Measurements from ENCODE around the gene SLC25A15.
A peak's percentile ranks its signal among the peaks of the same experiment; 100 is the strongest.
"Not testable (repeated sequence)": the region's sequence is repeated elsewhere in the genome, so short reads cannot be mapped to it uniquely, and the experiment has no call there.

The SLC25A15 gene

DNA sequence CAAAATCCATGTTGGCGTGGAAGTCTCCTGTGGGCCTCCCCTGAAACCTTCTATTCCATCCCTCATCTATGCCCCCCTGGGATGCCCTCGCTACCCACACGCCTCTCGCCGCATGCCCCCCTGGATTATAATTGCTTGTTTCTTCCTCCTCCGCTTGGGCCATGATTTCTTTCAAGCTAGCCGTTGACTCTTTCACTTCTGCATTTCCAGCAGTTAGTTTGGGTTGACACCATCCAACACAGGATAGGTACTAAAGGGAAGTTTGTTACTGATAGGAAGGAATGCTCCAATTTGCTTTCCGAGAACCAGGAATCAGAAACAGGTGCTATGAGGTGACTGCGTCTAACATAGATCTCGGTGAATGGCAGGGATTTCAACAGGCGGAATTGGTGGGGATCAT, 7.7 kb upstream of the SLC25A15 start:
- DNase-seq: peak; percentile 42 to 73 (median 60)

DNA sequence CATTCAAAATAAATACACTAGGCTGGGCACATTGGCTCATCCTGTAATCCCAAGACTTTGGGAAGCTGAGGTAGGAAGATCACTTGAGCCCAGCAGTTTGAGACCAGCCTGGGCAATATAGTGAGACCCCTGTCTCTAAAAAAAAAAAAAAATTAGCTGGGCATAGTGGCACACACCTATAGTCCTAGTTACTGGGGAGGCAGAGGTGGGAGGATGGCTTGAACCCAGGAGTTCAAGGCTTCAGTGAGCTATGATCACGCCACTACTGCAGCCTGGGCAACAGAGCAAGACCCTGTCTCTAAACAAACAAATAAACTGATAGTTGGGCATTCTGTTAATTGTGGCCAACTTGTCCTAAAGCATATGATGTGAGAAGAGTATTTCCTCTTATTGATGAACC, 6.4 kb upstream of the SLC25A15 start:
- DNase-seq: not testable (repeated sequence)

DNA sequence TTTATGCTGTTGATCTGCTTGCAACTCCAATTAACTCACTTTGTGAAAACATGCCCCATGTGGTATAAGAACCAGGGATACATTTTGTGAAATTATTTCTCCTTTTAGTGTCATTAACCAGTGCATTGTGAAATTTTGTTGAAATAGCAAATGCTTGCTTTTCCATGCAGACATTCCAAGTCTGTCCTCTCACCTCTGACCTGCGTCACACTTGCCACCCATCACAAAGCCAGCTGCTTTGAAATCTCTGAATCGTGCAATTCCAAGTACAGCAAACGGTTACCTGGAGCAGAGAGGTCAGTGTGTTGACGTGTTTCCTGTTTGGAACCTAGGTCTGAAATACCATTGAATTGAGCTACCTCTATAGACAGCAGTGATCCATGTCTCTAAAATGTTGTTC, 4.9 kb upstream of the SLC25A15 start:
- DNase-seq: no peak

DNA sequence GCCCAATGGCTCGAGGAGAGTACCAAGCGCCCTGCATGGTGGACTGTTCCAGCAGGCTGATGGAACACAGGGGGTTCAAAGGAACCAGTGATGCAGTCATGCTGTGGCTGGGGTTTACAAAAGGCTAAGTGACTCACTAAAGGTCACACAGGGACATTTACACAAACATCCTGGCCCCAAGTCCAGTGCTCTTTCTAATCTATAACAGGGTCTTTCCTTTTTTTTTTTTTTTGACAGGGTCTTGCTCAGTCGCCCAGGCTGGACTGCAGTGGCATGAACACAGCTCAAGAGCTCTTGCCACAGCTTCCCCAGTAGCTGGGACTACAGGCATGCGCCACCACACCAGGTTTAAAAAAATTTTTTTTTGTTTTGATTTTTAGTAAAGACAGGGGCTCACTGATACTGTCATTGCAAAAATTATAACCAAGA, 2.8 kb upstream of the SLC25A15 start:
- peak; percentile 21 to 61 (median 52) for DNase-seq

DNA sequence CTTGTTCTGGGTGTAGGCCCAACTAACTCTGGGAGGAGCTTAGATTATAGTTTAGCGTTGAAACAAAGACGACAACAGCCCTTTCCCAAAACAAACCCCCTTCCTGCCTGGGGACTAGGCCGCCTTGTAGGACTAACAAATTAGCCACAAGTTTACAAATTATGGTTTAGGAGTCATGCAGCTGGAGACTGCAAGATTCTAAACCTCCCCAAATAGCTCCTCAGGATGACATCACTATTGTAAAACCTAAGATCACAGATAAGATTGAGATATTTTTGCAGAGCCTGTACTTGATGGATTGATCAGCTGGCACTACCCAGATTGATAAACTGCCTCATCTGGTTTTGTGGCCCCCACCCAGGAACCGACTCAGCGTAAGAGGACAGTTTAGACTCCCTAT, 2.3 kb upstream of the SLC25A15 start:
- DNase-seq: peak in 1 of 4 experiments; percentile 17

DNA sequence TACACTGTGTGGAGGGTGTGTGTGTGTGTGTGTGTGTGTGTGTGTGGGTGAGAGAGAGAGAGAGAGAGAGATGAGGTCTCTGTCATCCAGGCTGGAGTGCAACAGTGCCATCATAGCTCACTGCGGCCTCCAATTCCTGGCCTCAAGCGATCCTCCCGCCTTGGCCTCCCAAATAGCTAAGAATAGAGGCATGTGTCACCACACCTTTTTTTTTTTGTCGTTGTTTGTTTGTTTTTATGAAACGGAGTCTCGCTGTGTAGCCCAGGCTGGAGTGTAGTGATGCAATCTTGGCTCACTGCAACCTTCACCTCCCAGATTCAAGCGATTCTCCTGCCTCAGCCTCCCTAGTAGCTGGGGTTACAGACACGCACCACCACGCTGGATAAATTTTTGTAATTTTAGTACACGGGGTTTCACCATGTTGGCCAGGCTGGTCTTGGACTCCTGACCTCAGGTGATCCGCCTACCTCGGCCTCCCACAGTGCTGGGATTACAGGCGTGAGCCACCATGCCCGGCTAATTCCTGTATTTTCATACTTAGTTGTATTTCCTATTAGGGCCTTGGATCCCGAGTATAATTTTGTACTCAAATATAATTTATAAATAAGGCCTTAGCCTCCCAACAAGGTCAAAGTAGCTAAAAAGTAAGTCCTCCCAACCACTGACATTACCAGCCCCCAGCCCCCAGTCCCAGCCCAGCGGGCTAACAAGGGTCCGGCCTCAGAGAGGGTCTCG, 704 bp upstream of the SLC25A15 start:
- DNase-seq: not testable (repeated sequence)

DNA sequence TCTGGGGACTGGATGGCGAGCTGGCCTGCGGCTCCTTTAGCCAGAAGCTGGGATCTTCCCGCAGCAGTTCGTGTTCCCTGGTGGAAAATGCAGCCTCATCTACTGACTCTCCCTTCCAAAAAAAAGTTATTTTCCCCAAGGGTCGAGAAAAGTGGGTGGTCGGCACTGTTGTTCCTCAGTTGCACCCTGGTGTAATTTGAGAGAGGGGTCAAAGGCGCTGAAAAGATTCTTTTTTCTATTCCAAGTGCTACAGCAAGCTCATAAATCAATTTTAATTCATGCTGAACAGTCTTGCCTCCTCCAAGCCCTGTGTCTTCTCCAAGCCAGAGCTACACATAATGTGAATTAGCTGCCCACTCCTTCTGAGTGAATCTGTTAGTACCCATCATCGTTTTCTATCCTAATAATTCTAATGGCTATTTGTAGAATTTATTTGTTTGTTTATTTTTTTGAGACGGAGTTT, 774 bp downstream of the SLC25A15 start:
- DNase-seq: no peak

DNA sequence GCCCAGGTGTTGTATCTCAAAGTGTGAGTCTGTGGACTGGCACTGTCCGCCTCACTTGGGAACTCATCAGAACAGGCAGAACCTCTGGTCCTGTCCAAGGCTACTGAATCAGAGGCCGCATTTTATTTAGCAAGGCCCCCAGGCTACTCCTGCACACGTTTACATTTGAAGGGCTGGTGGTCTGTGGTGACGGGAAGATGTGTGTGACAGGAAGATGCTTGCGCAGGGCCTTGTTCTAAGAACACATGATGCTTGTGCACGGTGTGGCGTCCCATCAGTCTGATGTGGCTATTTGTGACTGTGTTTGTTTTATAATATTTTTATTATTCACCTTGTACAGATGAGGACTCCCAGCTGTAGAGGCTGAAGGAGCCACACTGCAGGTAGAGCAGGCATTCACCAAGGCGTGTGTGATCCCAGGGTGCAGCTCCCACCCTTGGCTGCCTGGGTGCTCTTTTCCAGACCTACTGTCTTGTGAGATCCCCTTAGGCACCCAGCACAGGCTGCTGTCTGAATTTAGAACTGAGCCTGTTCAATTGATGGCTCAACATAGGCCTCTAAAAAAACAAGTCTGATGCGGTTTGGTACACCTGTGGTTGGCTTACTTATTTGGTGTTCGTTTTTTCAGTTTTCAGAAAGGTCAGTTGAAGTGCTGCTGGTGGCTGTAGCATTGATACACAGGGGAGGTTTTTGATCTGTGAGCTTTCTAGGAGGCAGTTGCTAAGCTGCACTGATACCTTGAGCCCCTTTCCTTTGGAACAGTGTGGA, 3.1 kb downstream of the SLC25A15 start:
- no peak for DNase-seq

DNA sequence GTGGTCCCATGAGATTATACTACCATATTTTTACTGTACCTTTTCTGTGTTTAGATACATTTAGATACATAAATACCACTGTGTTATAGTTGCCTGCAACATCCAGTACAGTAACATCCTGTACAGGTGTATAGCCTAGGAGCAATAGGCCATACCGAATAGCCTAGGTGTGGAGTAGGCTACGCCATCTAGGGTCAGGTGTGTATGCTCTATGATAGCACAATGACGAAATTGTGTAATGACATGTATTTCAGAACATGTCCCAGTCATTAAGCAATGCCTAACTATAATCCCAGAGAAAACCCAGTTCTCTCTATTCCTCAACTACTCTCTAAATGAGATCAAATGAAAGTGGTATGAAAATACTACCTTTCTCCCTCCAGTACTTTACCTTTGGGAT, 3.9 kb downstream of the SLC25A15 start:
- DNase-seq: no peak

DNA sequence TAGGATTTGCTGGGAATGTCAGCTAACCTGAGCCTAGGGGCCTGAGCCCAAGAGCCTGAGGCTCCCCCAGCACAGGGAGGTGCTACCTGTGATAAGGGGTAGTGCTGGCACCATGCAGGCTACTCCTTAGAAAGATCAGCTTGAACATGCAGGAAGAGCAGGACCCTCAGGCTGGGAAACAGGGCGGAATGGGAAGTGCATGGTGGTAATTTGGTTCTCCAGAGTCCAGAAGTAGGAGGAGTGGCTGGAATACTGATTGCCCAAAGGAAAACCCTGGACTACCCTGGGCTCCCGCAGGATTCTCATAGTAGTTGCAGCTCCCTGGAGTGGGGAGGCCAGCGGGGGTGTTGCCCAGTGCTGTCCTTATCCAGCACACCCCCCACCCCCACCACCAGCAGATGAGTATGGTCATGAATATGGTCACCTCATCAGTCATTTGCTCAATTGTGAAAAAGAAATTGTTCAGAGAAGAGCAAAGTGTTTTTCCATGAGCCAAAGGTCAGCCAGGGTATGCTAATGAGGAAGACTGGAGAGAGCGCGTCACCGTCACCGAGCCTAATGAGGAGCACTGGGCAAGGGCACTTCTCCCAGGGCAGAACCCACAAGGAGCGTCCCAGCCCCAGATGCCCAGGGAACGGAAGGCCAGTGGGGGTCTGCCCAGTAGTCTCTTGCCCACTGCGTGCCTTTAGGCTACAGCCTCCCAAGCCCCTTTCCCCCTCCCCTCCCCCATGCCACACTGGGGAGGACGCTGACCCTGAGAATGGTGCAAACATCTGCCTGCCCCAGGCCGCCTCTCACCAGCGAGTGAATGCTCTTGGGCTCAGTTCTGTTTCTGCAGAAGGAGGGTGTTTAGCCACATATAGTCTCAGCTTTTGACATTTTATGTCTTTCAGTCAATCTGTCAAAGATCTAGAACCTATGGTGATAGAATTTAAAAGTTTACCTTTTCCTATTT, 5.3 kb downstream of the SLC25A15 start:
- no peak for DNase-seq

DNA sequence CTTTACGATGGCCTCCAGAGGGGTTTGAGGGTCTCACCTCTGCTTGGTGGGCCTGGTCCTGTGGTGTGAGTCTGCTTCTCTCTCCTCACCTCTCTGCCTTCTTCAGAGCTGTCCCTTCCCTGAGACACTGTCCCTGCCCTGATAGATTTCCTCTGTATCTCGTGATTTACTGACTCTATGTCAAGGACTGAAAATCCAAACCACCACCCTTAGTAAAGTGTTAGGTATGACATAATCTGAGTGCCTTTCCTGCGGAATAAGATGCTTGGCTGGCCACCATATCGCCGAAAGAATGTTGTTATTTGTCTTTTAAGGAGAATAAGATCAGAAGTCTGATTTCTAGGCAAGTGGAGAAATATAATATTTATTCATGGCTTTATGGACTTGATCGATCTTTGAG, 7.2 kb downstream of the SLC25A15 start:
- DNase-seq: no peak

DNA sequence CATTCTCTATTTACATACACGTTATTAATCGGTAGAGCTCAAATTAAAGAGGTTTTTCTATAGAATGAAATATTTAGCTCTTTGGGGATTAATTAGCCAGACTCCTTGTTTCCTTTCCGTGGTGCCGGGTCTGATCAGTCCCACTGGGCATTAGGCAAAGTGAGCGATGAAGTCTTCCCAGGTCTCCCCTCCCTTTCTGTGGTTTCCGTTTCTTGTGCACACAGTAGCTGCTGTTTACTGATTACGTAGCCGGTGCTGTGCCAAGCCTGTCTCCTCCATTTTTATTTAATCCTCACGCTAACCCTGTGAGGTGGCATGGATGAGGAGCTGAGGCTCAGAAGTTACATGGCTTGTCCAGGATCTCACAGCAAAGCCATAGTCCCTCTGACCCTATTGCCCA, 9.0 kb downstream of the SLC25A15 start:
- DNase-seq: peak in 1 of 4 experiments; percentile 12

DNA sequence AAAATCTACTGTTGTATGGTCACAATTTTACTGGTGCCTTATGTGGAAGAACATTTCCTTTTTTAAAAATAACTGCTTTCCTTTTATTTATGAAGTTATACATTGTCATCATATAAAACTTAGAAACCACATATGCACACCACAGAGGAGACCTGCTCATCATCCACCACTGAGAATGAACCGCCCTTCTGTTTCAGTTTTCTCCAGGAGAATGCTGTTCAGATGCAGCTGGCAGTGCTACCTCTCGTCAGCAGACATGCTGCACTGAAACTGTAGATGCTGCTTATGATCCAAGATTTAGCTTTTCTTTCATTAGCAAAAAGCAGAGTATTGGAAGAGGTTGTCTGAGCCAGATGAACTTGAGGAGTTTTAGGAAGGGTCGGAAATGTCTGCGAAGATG, 10.1 kb downstream of the SLC25A15 start:
- no peak for DNase-seq

DNA sequence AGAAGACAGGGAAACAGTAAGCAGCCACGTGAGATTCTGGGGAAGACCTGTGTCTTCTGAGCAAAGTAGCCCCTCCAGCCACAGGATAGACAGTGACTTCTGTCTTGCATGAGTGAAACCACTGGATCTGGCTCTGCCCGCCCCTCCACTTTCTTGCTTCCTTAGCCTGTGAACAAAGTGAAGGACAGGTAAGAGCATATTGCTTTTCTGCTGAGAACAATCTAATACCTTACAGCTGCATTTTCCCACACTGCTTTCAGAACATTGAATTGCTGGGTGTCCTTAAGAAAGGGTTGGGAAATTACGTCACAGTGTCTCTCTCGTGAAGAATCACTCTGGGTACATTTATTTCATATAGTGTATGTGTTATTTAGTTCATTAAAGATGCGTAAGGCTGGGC, 11.1 kb downstream of the SLC25A15 start:
- no peak for DNase-seq

DNA sequence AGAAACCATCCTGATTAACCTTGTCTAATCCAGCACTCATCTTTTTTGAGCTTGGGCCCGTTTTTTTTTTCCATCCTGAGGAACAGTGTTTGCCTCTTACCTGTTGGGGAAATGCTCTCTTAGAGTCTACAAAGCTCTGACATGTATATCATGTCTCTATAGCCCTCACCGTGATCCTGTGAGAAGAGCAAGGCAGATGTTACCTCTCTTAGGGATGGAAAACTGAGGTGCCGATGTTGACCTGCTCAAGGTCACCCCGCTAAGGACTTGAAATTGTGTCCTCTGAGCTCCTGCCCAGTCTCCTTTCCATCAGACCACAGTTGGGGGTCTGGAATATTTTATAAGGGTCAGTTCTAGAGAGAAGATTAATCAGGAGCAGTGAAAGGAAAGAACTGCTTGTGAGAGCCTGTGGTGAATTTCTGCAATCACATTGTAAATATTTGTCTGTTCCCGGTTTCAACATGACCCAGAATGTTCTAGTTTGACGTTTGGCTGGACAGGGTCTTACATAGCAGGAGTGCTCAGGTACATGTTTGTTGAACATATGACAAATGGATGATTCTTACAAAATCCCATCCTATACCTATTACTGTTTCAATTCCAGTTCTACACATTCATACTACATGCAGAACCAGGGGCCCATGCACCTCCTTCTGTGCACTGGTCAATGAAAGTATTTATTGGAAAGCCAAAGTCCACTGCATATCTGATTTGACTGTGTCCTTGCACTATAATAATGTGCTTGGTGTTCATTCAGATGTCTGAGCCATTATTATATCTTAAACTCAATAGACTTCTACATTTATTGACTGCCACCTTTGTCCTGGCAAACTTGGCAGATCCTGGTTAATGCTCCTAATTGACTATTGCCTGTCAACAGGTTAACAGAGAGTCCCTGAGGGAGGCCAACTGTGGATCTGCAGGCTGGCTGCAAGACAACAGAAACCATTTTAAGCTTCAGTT, 12.1 kb downstream of the SLC25A15 start:
- no peak for DNase-seq

DNA sequence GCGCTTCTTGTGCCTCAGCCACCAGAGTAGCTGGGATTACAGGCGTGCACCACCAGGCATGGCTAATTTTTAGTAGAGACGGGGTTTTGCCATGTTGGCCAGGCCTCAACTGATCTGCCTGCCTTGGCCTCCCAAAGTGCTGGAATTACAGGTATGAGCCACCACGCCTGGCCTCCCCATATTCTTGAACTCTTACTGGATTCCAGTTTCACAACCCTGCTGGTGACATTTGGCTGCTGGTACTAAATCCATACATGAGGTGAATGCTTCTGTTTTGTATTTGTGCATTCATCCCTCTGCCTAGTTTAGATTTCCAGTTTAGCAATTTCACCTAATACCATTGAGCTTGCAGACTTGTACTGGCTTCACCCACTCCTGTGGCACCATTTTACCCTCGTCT, 13.9 kb downstream of the SLC25A15 start:
- no peak for DNase-seq

DNA sequence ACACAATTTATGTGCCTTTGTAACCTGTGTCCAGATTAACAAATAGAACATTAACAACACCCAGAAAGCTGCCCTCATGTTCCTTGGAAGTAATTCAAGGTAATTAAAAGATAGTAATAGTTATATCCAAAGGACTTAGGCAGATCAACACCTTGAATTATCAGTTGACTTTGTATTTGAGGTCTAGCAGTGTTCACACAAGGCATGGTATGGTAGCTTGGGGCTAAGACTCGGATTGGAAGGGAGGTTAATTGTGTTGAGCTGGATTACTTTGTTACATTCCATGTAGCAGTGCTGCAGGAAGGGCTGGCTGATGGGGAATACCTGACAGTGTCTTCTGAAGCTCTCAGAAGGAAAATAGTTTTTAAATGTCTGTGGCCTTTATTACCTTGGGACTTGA, 16.8 kb downstream of the SLC25A15 start:
- no peak for DNase-seq

DNA sequence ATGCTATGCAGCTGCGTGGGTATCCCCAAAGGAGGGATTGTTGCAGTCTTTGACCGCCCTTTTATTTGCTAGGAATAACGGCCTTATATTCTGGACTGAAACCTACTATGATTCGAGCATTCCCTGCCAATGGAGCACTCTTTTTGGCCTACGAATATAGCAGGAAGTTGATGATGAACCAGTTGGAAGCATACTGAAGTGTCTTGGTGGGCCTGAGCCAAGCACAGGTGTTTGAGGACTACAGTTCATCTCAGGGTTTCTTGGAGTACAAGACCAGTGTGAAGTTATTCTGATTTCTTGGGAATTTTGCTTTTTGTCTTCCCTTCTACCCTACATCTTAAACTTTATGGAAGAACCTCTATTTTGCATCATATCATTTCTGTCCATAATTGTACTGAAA, 20.1 kb downstream of the SLC25A15 start:
- DNase-seq: no peak

DNA sequence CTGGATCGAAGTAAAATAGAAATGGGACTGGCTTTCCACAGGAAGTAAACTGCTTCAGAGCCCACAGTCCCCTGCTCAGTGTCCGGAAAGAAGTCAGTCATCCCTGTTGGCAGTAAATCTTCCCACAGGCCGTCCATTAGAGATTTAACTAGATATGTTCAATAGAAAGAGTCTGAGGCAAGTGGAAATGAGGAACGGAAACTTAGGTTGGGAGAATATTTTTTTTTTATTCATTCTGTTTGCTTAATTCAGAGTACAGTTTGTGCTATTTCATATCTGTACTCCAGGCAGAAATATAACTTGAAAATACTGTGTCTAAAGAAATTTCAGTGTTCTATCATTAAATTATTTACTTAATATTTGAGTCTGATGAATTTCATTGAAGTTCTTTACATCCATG, 22.7 kb downstream of the SLC25A15 start:
- DNase-seq: peak; percentile 25 to 49 (median 36)

DNA sequence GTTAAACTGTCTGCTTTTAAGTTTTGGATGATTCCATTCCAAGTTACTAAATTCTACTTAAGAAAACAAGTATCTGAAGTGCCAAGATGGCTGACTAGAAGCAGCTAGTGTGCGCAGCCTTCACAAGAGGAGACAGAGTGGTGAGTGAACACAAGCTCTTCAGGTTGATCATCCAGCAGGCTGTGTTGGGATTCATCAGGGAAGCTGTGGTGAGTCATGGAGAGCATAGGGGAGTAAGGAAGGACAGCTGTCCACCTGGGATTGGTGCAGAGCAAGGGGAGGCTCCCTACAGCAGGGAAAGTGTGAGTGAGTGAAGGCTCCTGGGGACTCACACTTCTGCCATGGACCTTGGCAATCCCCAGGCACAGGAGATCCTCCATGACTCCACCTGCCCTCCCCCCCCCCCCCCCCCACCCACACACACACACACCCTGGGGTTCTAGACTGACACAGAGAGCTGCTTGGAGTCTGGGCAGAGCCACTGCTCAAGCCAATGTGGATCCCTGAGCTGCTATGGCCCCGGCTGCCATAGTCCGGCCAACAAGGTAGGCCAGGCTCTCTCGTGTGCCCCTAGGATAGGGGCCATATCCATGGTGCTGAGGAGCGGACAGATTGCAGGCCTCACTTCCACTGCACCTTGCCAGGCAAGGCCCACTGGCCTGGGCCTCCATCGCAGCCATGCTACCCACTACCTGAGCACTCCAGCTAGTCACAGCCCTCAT, 23.5 kb downstream of the SLC25A15 start:
- no peak for DNase-seq
